Measurements from ENCODE around the gene TMEM238L.

DNA sequence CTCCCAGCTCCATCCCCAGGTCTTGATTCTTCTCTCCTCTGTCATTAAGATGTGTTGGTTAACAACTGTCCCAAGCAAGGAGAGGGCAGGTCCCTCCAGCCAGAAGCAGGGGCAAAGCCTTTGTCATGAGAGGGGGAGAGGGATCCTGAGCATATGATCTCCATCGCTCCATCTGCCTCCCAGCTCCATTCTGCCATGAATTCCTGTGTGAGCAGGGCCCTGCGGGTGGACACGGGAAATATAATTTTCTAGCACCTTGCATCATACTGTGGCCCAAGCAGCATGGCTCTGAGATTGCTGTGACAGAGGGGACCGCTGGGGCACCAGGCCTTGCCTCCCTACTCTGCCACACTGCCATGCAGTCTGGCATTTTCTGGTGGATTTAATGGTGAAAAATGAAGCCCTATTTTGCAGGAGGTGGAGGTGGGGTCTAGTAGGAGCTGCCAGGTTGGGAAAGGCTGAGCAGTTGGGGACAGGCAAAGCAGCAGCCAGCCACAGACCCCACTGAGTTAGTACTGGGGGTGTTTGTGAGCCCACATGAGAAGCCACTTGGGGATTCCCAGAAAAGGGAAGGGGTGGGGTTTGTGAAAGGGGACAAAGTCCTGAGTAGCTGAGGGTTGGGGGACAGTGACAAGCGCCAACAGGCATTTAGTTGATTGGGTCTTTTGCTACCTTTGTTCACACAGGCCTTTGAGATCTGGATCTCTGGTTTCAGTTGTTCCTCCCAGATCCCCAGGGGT, 16.4 kb downstream of the TMEM238L start:
- no peak for TF ChIP-seq CTCF (conservative IDR thresholded peaks at IDR 0.05 in 1 of 2, IDR thresholded peaks at IDR 0.05 in 1 of 2; ENCODE audit: low read depth in 1 of 2, low read length in 2 of 2)
- no peak for TF ChIP-seq EZH2 (IDR thresholded peaks at IDR 0.05; ENCODE audit: low read length, missing control alignments)

All from fibroblast of lung (primary cell).